Mucosa of descending colon (tissue), 3 donors: ENCODE results near the gene SOD1. TPM values are rescaled to one million over a fixed set of nuclear protein-coding genes. Genes with fewer than 3 reads are reported as not detected.

Source experiments
- ATAC-seq: fragments of 200-7000 bp; cut with Tn5 transposase; one replicate; pipeline ENCODE4 v1.9.1; 2020; ENCODE audit warnings: mild to moderate bottlenecking, moderate library complexity
- DNase-seq, 3 donors: peaks; one replicate each; pipeline ENCODE4 v3.0.0-alpha.2; 2020
- H3K36me3 ChIP-seq: fragments of 200-600 bp; one replicate; pipeline ENCODE4 v1.8.0; 2021; ENCODE audit warnings: low read depth, mild to moderate bottlenecking
- H3K4me1 ChIP-seq: fragments of 200-600 bp; one replicate; pipeline ENCODE4 v1.8.0; 2021; ENCODE audit warnings: low read depth, mild to moderate bottlenecking
- H3K4me3 ChIP-seq: fragments of 200-600 bp; one replicate; pipeline ENCODE4 v1.8.0; 2021; ENCODE audit warnings: mild to moderate bottlenecking
- H3K9me3 ChIP-seq: fragments of 200-600 bp; one replicate; pipeline ENCODE4 v1.8.0; 2021; ENCODE audit warnings: mild to moderate bottlenecking
- CTCF ChIP-seq: fragments of 200-600 bp; IDR thresholded peaks from one replicate; pipeline ENCODE4 v1.8.0; 2022; ENCODE audit warnings: antibody characterized with exemption, mild to moderate bottlenecking
- intact Hi-C, 2 donors: fragments of 100-400 bp; cut with DNase I in 1 of 2; cut with micrococcal nuclease in 1 of 2; formaldehyde crosslinking; loops; one replicate each; pipeline versions ENCODE4 v1.11.0 to v1.11.1; 2022; cut with DNase I, micrococcal nuclease
- total RNA-seq, 3 donors: library from RNA; stranded (reverse); fragmentation: NEBNext Ultra II Directional in 2 of 3; extraction: Animal tissue kit (Norgen Biotek cat#: 25700) in 2 of 3; gene quantifications; one replicate each; pipeline versions ENCODE4 v1.2.1 to v1.2.4, GENCODE V29; 2021 to 2023
- donor health status: DM: no; HTN: no; CAD: no; lungs with moderate emphysema.
- donor health status: DM: no; HTN: no; CAD: no.
- donor health status: DM: no; HTN: yes; CAD: no.

The SOD1 gene
- total RNA-seq, 3 donors from 2014 or later, result 268 to 384 (median 269) TPM

GRCh38 chr21:31618696-31619430, 40.6 kb upstream of the SOD1 start:
- ATAC-seq (no peak), DNase-seq (no peak)
- Histone ChIP-seq H3K36me3 (no peaks in the 10 kb centered on the region), H3K9me3 (no peaks in the 10 kb centered on the region), H3K4me1 (no peaks in the 10 kb centered on the region), H3K4me3 (no peak overlapping the region)
- no peak for TF ChIP-seq CTCF
- intact Hi-C loops, result no loop called here

- H3K4me3 ChIP-seq, result no peak overlapping the region
- TF ChIP-seq CTCF, result no peak
- no peak for ATAC-seq
- no peaks in the 10 kb centered on the region for H3K9me3 ChIP-seq
- H3K36me3 ChIP-seq, result no peaks in the 10 kb centered on the region
- H3K4me1 ChIP-seq, result no peaks in the 10 kb centered on the region
- DNase-seq, result no peak
- intact Hi-C loops, result no loop called here
These were observed 37.1 kb upstream of the SOD1 start for GRCh38 chr21:31622397-31622796.

GRCh38 chr21:31623664-31624063, 35.8 kb upstream of the SOD1 start:
- H3K9me3 ChIP-seq, result no peaks in the 10 kb centered on the region
- ATAC-seq (no peak), DNase-seq (no peak)
- H3K36me3 ChIP-seq, result no peaks in the 10 kb centered on the region
- no peaks in the 10 kb centered on the region for H3K4me1 ChIP-seq
- no peak overlapping the region for H3K4me3 ChIP-seq
- intact Hi-C loops, result no loop called here
- no peak for TF ChIP-seq CTCF

- TF ChIP-seq CTCF, result no peak
- intact Hi-C loops, result no loop called here
- ATAC-seq, result no peak
These were observed 35.3 kb upstream of the SOD1 start for GRCh38 chr21:31624181-31624580.

GRCh38 chr21:31624961-31625491, 34.5 kb upstream of the SOD1 start:
- no peaks in the 10 kb centered on the region for H3K36me3 ChIP-seq
- ATAC-seq (no peak), DNase-seq (no peak)
- H3K4me3 ChIP-seq, result no peak overlapping the region
- intact Hi-C loops, result no loop called here
- H3K4me1 ChIP-seq, result no peaks in the 10 kb centered on the region
- TF ChIP-seq CTCF, result no peak
- no peaks in the 10 kb centered on the region for H3K9me3 ChIP-seq

More at GRCh38 chr21:31624181-31624580, 35.3 kb upstream of the SOD1 start:
- no peak for DNase-seq
- no peak overlapping the region for H3K4me3 ChIP-seq
- no peaks in the 10 kb centered on the region for H3K4me1 ChIP-seq
- H3K9me3 ChIP-seq, result no peaks in the 10 kb centered on the region
- no peaks in the 10 kb centered on the region for H3K36me3 ChIP-seq
